Nephron (organoid): ENCODE measurements around the gene C1orf87.
A peak's percentile ranks its signal among the peaks of the same experiment; 100 is the strongest.
"Not testable (repeated sequence)": the region's sequence is repeated elsewhere in the genome, so short reads cannot be mapped to it uniquely, and the experiment has no call there.

ENCODE experiments used
- H3K27ac Mint-ChIP-seq, 3 experiments: 2 replicates each; pipeline ENCODE4 v1.8.0; 2020; ENCODE audit warnings: mixed read lengths in 3 of 3, mild to moderate bottlenecking in 2 of 3, moderate library complexity in 1 of 3
- H3K27me3 Mint-ChIP-seq: 2 replicates; pipeline ENCODE4 v1.8.0; 2021; ENCODE audit warnings: low read depth, mild to moderate bottlenecking, moderate library complexity, mixed read lengths
- H3K36me3 Mint-ChIP-seq: 2 replicates; pipeline ENCODE4 v1.8.0; 2020; ENCODE audit warnings: low read depth, mixed read lengths
- H3K4me1 Mint-ChIP-seq: 2 replicates; pipeline ENCODE4 v1.8.0; 2020; ENCODE audit warnings: mixed read lengths
- H3K4me3 Mint-ChIP-seq, 3 experiments: 2 replicates each; pipeline ENCODE4 v1.8.0; 2020; ENCODE audit warnings: mild to moderate bottlenecking in 3 of 3, mixed read lengths in 3 of 3, moderate library complexity in 2 of 3
- H3K9me3 Mint-ChIP-seq: 2 replicates; pipeline ENCODE4 v1.8.0; 2020; ENCODE audit warnings: mixed read lengths
- CTCF ChIP-seq, 3 experiments: fragments of 200-600 bp; sonication (generic); IDR thresholded peaks; one replicate each; pipeline ENCODE4 v1.5.0; 2021; ENCODE audit warnings: antibody characterized with exemption in 3 of 3; ENCODE audit not compliant: unreplicated experiment in 3 of 3

C1orf87 gene

GRCh38 chr1:59971464-59971911 is 102.1 kb downstream of the C1orf87 start:
- Mint-ChIP-seq H3K27ac (peak overlapping the region in 2 of 3 experiments; percentile 28 to 74), H3K36me3 (no peaks in the 10 kb centered on the region), H3K9me3 (no peaks in the 10 kb centered on the region), H3K4me1 (peaks cover 33% of the 10 kb centered on the region), H3K27me3 (peaks cover 14% of the 10 kb centered on the region), H3K4me3 (peak overlapping the region; percentile 31 to 46 (median 42))
- peak; percentile 87 to 94 (median 89) for TF ChIP-seq CTCF (IDR thresholded peaks at IDR 0.05; ENCODE audit: unreplicated experiment in 3 of 3)

GRCh38 chr1:59969542-59970175 is 103.9 kb downstream of the C1orf87 start:
- not testable (repeated sequence) for H3K27me3 Mint-ChIP-seq, H3K36me3 Mint-ChIP-seq, H3K9me3 Mint-ChIP-seq, H3K27ac Mint-ChIP-seq, H3K4me3 Mint-ChIP-seq
- H3K4me1 Mint-ChIP-seq: peaks cover 33% of the 10 kb centered on the region

- H3K9me3 Mint-ChIP-seq, H3K4me3 Mint-ChIP-seq, H3K36me3 Mint-ChIP-seq, H3K27me3 Mint-ChIP-seq, H3K27ac Mint-ChIP-seq: not testable (repeated sequence)
- peaks cover 33% of the 10 kb centered on the region for H3K4me1 Mint-ChIP-seq
These were observed 104.8 kb downstream of the C1orf87 start for GRCh38 chr1:59968746-59969145.

GRCh38 chr1:59967780-59968179 is 105.8 kb downstream of the C1orf87 start:
- TF ChIP-seq CTCF (IDR thresholded peaks at IDR 0.05; ENCODE audit: unreplicated experiment in 3 of 3): no peak
- peaks cover 6% of the 10 kb centered on the region for H3K27me3 Mint-ChIP-seq
- H3K4me3 Mint-ChIP-seq: no peak overlapping the region
- H3K9me3 Mint-ChIP-seq: no peaks in the 10 kb centered on the region
- no peaks in the 10 kb centered on the region for H3K36me3 Mint-ChIP-seq
- peak overlapping the region; percentile 40 to 69 (median 66) for H3K27ac Mint-ChIP-seq
- H3K4me1 Mint-ChIP-seq: peaks cover 32% of the 10 kb centered on the region

GRCh38 chr1:59967141-59967697 is 106.4 kb downstream of the C1orf87 start:
- H3K4me3 Mint-ChIP-seq: no peak overlapping the region
- no peak for TF ChIP-seq CTCF (IDR thresholded peaks at IDR 0.05; ENCODE audit: unreplicated experiment in 3 of 3)
- no peaks in the 10 kb centered on the region for H3K36me3 Mint-ChIP-seq
- H3K4me1 Mint-ChIP-seq: peaks cover 26% of the 10 kb centered on the region
- peaks cover 4% of the 10 kb centered on the region for H3K27me3 Mint-ChIP-seq
- no peaks in the 10 kb centered on the region for H3K9me3 Mint-ChIP-seq
- H3K27ac Mint-ChIP-seq: peak overlapping the region; percentile 40 to 69 (median 66)

- Mint-ChIP-seq H3K4me3 (no peak overlapping the region), H3K27ac (no peak overlapping the region), H3K27me3 (no peaks in the 10 kb centered on the region), H3K9me3 (no peaks in the 10 kb centered on the region), H3K36me3 (no peaks in the 10 kb centered on the region), H3K4me1 (no peaks in the 10 kb centered on the region)
- TF ChIP-seq CTCF (IDR thresholded peaks at IDR 0.05; ENCODE audit: unreplicated experiment in 3 of 3): no peak
These were observed 121.5 kb downstream of the C1orf87 start for GRCh38 chr1:59952065-59952464.

- Mint-ChIP-seq H3K36me3 (no peaks in the 10 kb centered on the region), H3K27me3 (no peaks in the 10 kb centered on the region), H3K4me1 (no peaks in the 10 kb centered on the region), H3K9me3 (no peaks in the 10 kb centered on the region), H3K27ac (no peak overlapping the region), H3K4me3 (no peak overlapping the region)
- TF ChIP-seq CTCF (IDR thresholded peaks at IDR 0.05; ENCODE audit: unreplicated experiment in 3 of 3): no peak
These were observed 123.9 kb downstream of the C1orf87 start for GRCh38 chr1:59949648-59950047.
